Left lung (tissue), 10 donors: ENCODE data around the gene SREBF1. TPM values are rescaled to one million over a fixed set of nuclear protein-coding genes. Genes with fewer than 3 reads are reported as not detected.

Experiments used
- ATAC-seq: fragments of 200-7000 bp; cut with Tn5 transposase; one replicate; pipeline ENCODE4 v1.9.1; 2020; ENCODE audit warnings: moderate library complexity
- DNase-seq, 4 donors: peaks; one replicate each; pipeline ENCODE4 v3.0.0-alpha.2; 2013 to 2020
- H3K27ac ChIP-seq, 2 donors: fragments of 200-600 bp; sonication (generic) in 1 of 2; one replicate each; pipeline versions ENCODE4 v1.5.0 to v1.8.0; 2020 to 2021
- H3K27me3 ChIP-seq, 2 donors: fragments of 200-600 bp; sonication (generic) in 1 of 2; one replicate each; pipeline versions ENCODE4 v1.5.0 to v1.8.0; 2020 to 2021
- H3K36me3 ChIP-seq, 2 donors: fragments of 200-600 bp; sonication (generic) in 1 of 2; one replicate each; pipeline versions ENCODE4 v1.5.0 to v1.8.0; 2020 to 2021
- H3K4me1 ChIP-seq, 2 donors: fragments of 200-600 bp; one replicate each; pipeline ENCODE4 v1.8.0; 2021
- H3K4me3 ChIP-seq, 2 donors: fragments of 200-600 bp; sonication (generic) in 1 of 2; one replicate each; pipeline versions ENCODE4 v1.5.0 to v1.8.0; 2020 to 2021; ENCODE audit warnings: mild to moderate bottlenecking in 1 of 2
- H3K9me3 ChIP-seq, 2 donors: fragments of 200-600 bp; sonication (generic) in 1 of 2; one replicate each; pipeline versions ENCODE4 v1.5.0 to v1.8.0; 2020 to 2021
- CTCF ChIP-seq, 2 donors: fragments of 200-600 bp; sonication (generic) in 1 of 2; IDR thresholded peaks; one replicate each; pipeline versions ENCODE4 v1.5.0 to v1.8.0; 2021; ENCODE audit warnings: antibody characterized with exemption in 2 of 2
- intact Hi-C, 2 donors: fragments of 100-400 bp; cut with DNase I; formaldehyde crosslinking; loops; one replicate each; pipeline versions ENCODE4 v1.11.2 to v1.14.2; 2022
- polyA plus RNA-seq, 6 donors: library from polyadenylated mRNA; unstranded; fragments of 120-200 nt; gene quantifications; one replicate each; pipeline ENCODE4 v1.2.1, GENCODE V29; 2013; ENCODE audit not compliant: insufficient read length in 6 of 6
- total RNA-seq, 2 donors: library from RNA; stranded (reverse); fragmentation: NEBNext Ultra II Directional; extraction: Animal tissue kit (Norgen Biotek cat#: 25700); gene quantifications; one replicate each; pipeline ENCODE4 v1.2.1, GENCODE V29; 2021
- donor health status: DM: no; HTN: yes; CAD: no.
- donor health status: DM: no; HTN: no; CAD: no.

The SREBF1 gene
- total and polyA plus RNA-seq, 8 donors = 27.9 to 122 (median 46.4) TPM

- no peak for DNase-seq
- Histone ChIP-seq H3K9me3 (no peaks in the 10 kb centered on the region), H3K27ac (no peak overlapping the region), H3K27me3 (no peaks in the 10 kb centered on the region), H3K36me3 (peaks cover 0 to 25% of the 10 kb centered on the region in 2 donors), H3K4me3 (no peak overlapping the region), H3K4me1 (peaks cover 43 to 71% of the 10 kb centered on the region in 2 donors)
- intact Hi-C loops = no loop called here
- no peak for TF ChIP-seq CTCF (IDR thresholded peaks at IDR 0.05)
- no peak for ATAC-seq
These were observed 9.6 kb downstream of the SREBF1 start for GRCh38 chr17:17826942-17827785.

GRCh38 chr17:17826342-17826713 is 10.5 kb downstream of the SREBF1 start:
- Histone ChIP-seq H3K4me3 (no peak overlapping the region), H3K9me3 (no peaks in the 10 kb centered on the region), H3K27me3 (no peaks in the 10 kb centered on the region), H3K27ac (peak overlapping the region in 1 of 2 donors; percentile 6), H3K36me3 (peaks cover 0 to 16% of the 10 kb centered on the region in 2 donors), H3K4me1 (peaks cover 44 to 72% of the 10 kb centered on the region in 2 donors)
- ATAC-seq (no peak), DNase-seq (no peak)
- intact Hi-C loops = no loop called here
- no peak for TF ChIP-seq CTCF (IDR thresholded peaks at IDR 0.05)

GRCh38 chr17:17824783-17825614 is 11.8 kb downstream of the SREBF1 start:
- intact Hi-C loops = no loop called here
- ATAC-seq (peak; percentile 9), DNase-seq (no peak)
- Histone ChIP-seq H3K4me3 (no peak overlapping the region), H3K9me3 (no peaks in the 10 kb centered on the region), H3K27me3 (no peaks in the 10 kb centered on the region), H3K36me3 (peaks cover 0 to 15% of the 10 kb centered on the region in 2 donors), H3K4me1 (peaks cover 47 to 72% of the 10 kb centered on the region in 2 donors), H3K27ac (peak overlapping the region; percentile 77 to 86)
- TF ChIP-seq CTCF (IDR thresholded peaks at IDR 0.05) = no peak

- H3K4me3 ChIP-seq = peak overlapping the region; percentile 21 to 50
- intact Hi-C loops = no loop called here
- no peaks in the 10 kb centered on the region for H3K27me3 ChIP-seq
- H3K9me3 ChIP-seq = no peaks in the 10 kb centered on the region
- no peak for DNase-seq
- ATAC-seq = peak; percentile 6
- no peak for TF ChIP-seq CTCF (IDR thresholded peaks at IDR 0.05)
- peaks cover 53 to 78% of the 10 kb centered on the region in 2 donors for H3K4me1 ChIP-seq
- peaks cover 0 to 22% of the 10 kb centered on the region in 2 donors for H3K36me3 ChIP-seq
- H3K27ac ChIP-seq = peak overlapping the region; percentile 77 to 86
These were observed 12.5 kb downstream of the SREBF1 start for GRCh38 chr17:17824119-17824782.
